ENCODE data around the gene THRB. TPM values are rescaled to one million over a fixed set of nuclear protein-coding genes. Genes with fewer than 3 reads are reported as not detected.

Gene THRB
- total RNA-seq, 2 donors from 2014 or later: 0.24 to 0.26 TPM

DNA sequence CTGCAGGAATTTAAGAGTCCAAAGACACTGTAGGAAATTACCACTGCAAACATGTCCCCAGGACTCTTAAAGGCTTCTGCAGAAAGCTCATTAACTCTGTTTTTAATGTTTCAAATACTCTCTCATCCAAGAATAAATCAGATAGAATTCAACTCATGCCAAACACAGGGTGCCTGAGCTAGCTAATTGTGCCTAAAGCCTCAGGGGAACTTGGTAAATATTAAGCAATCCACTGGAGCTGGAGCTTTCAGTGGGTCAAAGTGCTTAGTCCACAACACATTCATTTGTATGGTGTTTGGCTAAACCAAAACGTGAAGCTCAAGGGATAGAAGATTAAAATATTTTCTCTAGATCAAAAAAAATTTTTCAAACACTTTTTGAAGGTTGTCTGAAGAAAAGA is 131.4 kb downstream of the THRB start:
- H3K9me3 ChIP-seq (ENCODE audit: control insufficient read depth, low read length): no peaks in the 10 kb centered on the region
- H3K36me3 Mint-ChIP-seq (ENCODE audit: low read depth): no peaks in the 10 kb centered on the region

DNA sequence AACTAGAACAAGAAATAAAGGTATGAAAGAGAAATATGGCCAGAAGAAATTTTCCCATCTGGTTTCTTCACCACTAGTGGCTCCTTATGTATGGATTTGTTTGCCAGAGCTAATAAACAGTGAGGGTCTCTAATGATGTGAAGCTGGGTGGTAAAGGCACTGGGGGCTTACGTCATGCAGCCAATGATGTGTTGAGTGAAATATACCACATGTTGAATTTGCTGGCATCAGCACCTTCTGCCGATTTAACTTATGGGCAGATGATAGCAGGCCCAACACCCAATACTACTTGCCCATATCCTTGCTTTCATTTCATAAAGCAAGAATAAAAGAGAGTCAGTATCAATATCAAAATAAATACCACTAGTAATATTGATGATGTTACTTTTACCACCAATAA is 133.0 kb downstream of the THRB start:
- DNase-seq: no peak
- H3K27ac Mint-ChIP-seq: no peak overlapping the region
- WGBS, 2 experiments (ENCODE audit: insufficient coverage in 1 of 2, insufficient read length in 1 of 2): 97% methylated on average over 2 of the region's 2 CpGs; no CpG with 5 or more reads in 1 of the 2 experiments

More for the DNA sequence above, 131.4 kb downstream of the THRB start:
- 67% methylated on average over 1 of the region's 1 CpG; no CpG with 5 or more reads in 1 of the 2 experiments for WGBS, 2 experiments (ENCODE audit: insufficient coverage in 1 of 2, insufficient read length in 1 of 2)
- Histone ChIP-seq H3K4me3 (ENCODE audit: low read length) (no peak overlapping the region), H3K27me3 (ENCODE audit: control insufficient read depth, insufficient read depth, low read length, poor library complexity, severe bottlenecking) (peaks cover 13% of the 10 kb centered on the region), H3K4me1 (ENCODE audit: control insufficient read depth, insufficient read depth, low read length) (peaks cover 2% of the 10 kb centered on the region), H3K36me3 (ENCODE audit: control insufficient read depth, insufficient read depth, low read length) (no peaks in the 10 kb centered on the region), H3K9ac (ENCODE audit: extremely low read depth, low read length, poor library complexity, severe bottlenecking) (no peak overlapping the region), H3K27ac (ENCODE audit: low read depth, low read length) (no peak overlapping the region)
- TF ChIP-seq, protein P1, sequence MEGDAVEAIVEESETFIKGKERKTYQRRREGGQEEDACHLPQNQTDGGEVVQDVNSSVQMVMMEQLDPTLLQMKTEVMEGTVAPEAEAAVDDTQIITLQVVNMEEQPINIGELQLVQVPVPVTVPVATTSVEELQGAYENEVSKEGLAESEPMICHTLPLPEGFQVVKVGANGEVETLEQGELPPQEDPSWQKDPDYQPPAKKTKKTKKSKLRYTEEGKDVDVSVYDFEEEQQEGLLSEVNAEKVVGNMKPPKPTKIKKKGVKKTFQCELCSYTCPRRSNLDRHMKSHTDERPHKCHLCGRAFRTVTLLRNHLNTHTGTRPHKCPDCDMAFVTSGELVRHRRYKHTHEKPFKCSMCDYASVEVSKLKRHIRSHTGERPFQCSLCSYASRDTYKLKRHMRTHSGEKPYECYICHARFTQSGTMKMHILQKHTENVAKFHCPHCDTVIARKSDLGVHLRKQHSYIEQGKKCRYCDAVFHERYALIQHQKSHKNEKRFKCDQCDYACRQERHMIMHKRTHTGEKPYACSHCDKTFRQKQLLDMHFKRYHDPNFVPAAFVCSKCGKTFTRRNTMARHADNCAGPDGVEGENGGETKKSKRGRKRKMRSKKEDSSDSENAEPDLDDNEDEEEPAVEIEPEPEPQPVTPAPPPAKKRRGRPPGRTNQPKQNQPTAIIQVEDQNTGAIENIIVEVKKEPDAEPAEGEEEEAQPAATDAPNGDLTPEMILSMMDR (conservative IDR thresholded peaks at IDR 0.05): no peak
- no peak for DNase-seq
- Mint-ChIP-seq H3K4me1 (peaks cover 12% of the 10 kb centered on the region), H3K27ac (no peak overlapping the region), H3K27me3 (ENCODE audit: insufficient read depth) (peaks cover 7% of the 10 kb centered on the region), H3K4me3 (no peak overlapping the region), H3K9me3 (no peaks in the 10 kb centered on the region)

DNA sequence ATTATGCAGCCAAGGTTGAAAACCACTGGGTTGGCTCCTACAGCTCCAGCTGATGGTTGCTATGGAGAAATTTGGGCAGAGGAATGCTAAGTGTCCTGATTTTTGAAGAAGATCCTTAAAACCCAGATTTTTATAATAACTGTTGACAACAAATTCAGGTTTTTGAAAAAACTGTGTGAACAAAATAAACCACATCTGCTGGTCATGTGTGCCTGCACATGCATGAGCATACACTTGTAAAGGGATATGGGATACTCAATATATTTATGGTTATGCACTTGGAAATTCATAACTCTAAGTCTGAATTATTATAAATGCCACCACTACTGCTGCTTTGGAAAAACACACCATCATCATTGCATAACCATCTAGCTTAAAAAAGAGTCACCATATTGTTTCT is 133.7 kb downstream of the THRB start:
- Mint-ChIP-seq H3K4me3 (no peak overlapping the region), H3K36me3 (ENCODE audit: low read depth) (no peaks in the 10 kb centered on the region), H3K9me3 (no peaks in the 10 kb centered on the region), H3K4me1 (peaks cover 6% of the 10 kb centered on the region), H3K27ac (no peak overlapping the region), H3K27me3 (ENCODE audit: insufficient read depth) (peaks cover 2% of the 10 kb centered on the region)
- Histone ChIP-seq H3K27me3 (ENCODE audit: control insufficient read depth, insufficient read depth, low read length, poor library complexity, severe bottlenecking) (peaks cover 8% of the 10 kb centered on the region), H3K4me3 (ENCODE audit: low read length) (no peak overlapping the region), H3K4me1 (ENCODE audit: control insufficient read depth, insufficient read depth, low read length) (no peaks in the 10 kb centered on the region), H3K9ac (ENCODE audit: extremely low read depth, low read length, poor library complexity, severe bottlenecking) (no peak overlapping the region), H3K9me3 (ENCODE audit: control insufficient read depth, low read length) (no peaks in the 10 kb centered on the region), H3K27ac (ENCODE audit: low read depth, low read length) (no peak overlapping the region), H3K36me3 (ENCODE audit: control insufficient read depth, insufficient read depth, low read length) (no peaks in the 10 kb centered on the region)
- no peak for DNase-seq
- TF ChIP-seq, protein P1 (conservative IDR thresholded peaks at IDR 0.05): no peak

More for the DNA sequence above, 133.0 kb downstream of the THRB start:
- Histone ChIP-seq H3K27ac (ENCODE audit: low read depth, low read length) (no peak overlapping the region), H3K9ac (ENCODE audit: extremely low read depth, low read length, poor library complexity, severe bottlenecking) (no peak overlapping the region), H3K27me3 (ENCODE audit: control insufficient read depth, insufficient read depth, low read length, poor library complexity, severe bottlenecking) (peaks cover 12% of the 10 kb centered on the region), H3K4me3 (ENCODE audit: low read length) (no peak overlapping the region), H3K9me3 (ENCODE audit: control insufficient read depth, low read length) (no peaks in the 10 kb centered on the region), H3K36me3 (ENCODE audit: control insufficient read depth, insufficient read depth, low read length) (no peaks in the 10 kb centered on the region), H3K4me1 (ENCODE audit: control insufficient read depth, insufficient read depth, low read length) (no peaks in the 10 kb centered on the region)
- Mint-ChIP-seq H3K4me1 (peaks cover 6% of the 10 kb centered on the region), H3K4me3 (no peak overlapping the region), H3K36me3 (ENCODE audit: low read depth) (no peaks in the 10 kb centered on the region), H3K9me3 (no peaks in the 10 kb centered on the region), H3K27me3 (ENCODE audit: insufficient read depth) (peaks cover 3% of the 10 kb centered on the region)
- TF ChIP-seq, protein P1 (conservative IDR thresholded peaks at IDR 0.05): no peak
